HepG2 (cell line): ENCODE data around the gene FLVCR1. TPM values are rescaled to one million over a fixed set of nuclear protein-coding genes. Genes with fewer than 3 reads are reported as not detected.

Experiments used
- ADNP ChIP-seq: sonication (generic); formaldehyde crosslinking; IDR thresholded peaks from 2 replicates; pipeline ENCODE4 v1.4.0; 2020; ENCODE audit warnings: missing genetic modification reagents
- AGO1 ChIP-seq: fragments of 200-400 bp; formaldehyde crosslinking; IDR thresholded peaks from 2 replicates; pipeline ENCODE4 v1.6.1; 2017; ENCODE audit warnings: mild to moderate bottlenecking, low read depth, low read length, moderate library complexity; ENCODE audit not compliant: poor library complexity, severe bottlenecking
- JDP2 ChIP-seq: sonication (generic); formaldehyde crosslinking; IDR thresholded peaks from 2 replicates; pipeline ENCODE4 v1.8.1; 2022; ENCODE audit warnings: missing genetic modification reagents, borderline replicate concordance
- SP5 ChIP-seq: IDR thresholded peaks from 2 replicates; pipeline ENCODE4 v1.6.1; 2016; ENCODE audit warnings: low read depth, borderline replicate concordance
- SRSF1 ChIP-seq: fragments of 200-400 bp; formaldehyde crosslinking; optimal IDR thresholded peaks from 2 replicates; pipeline ENCODE3; 2017; ENCODE audit warnings: mild to moderate bottlenecking, low read depth, low read length, moderate library complexity
- ZNF136 ChIP-seq: sonication (generic); formaldehyde crosslinking; IDR thresholded peaks from 2 replicates; pipeline ENCODE4 v1.8.1; 2022; ENCODE audit warnings: low read depth, mild to moderate bottlenecking, moderate library complexity, missing genetic modification reagents
- polyA plus RNA-seq, 8 experiments: library from polyadenylated mRNA; depleted of rRNA in 3 of 8; stranded (reverse) in 7 of 8; unstranded in 1 of 8; fragments of >200 nt; fragmentation: Illumina TruSeq in 4 of 8; extraction: Trizol in 4 of 8; gene quantifications; 2 replicates each; pipeline versions ENCODE4 v1.2.1 to v1.2.3, GENCODE V29; 2011 to 2016; ENCODE audit warnings: low read depth in 4 of 8, missing spikeins in 1 of 8, mixed read lengths in 1 of 8; ENCODE audit not compliant: insufficient read depth in 1 of 8
- total RNA-seq, 5 experiments: library from RNA; depleted of rRNA; stranded (reverse); fragments of >200 nt; fragmentation: Illumina TruSeq; extraction: Trizol; gene quantifications; 2 replicates each; pipeline ENCODE4 v1.2.3, GENCODE V29; 2016; ENCODE audit warnings: low read depth in 1 of 5
- TF ChIP-seq, protein P1 (sequence below): sonication (generic); formaldehyde crosslinking; IDR thresholded peaks from 2 replicates; pipeline ENCODE4 v1.4.0; 2020; ENCODE audit warnings: low read depth, missing genetic modification reagents
- TF ChIP-seq, protein P2 (sequence below): sonication (generic); formaldehyde crosslinking; IDR thresholded peaks from 2 replicates; pipeline ENCODE4 v1.5.0; 2020; ENCODE audit warnings: mild to moderate bottlenecking, missing genetic modification reagents

The FLVCR1 gene
- total and polyA plus RNA-seq, 2 of the 13 experiments (the other 11 are each of a cell fraction or from before 2014, with no cell fraction given): 14.8 to 39.8 TPM

DNA sequence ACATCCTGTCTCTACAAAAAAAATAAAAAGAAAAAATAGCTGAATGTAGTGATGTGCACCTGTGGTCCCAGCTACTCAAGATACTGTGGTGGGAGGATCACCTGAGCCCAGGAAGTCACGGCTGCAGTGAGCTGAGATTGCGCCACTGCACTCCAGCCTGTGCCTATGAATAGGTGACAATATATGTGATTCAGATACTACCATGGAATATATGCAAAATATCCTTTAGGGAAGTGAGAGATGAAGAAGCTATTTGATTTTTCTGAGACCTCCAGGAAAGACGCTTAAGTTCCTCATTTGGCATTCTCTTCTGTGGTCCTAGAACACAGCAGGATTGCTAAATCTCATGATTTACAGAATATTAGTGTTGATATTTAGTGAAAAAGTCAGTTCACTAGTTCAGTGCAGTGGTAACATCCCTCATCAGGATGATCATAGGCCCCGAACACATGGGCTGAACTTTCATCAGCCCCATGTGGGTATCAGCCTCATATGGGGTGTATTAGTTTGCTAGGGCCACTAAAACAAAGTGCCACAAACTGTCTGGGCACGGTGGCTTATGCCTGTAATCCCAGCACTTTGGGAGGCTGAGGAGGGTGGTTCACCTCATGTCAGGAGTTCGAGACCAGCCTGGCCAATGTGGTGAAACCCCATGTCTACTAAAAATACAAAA, 86.3 kb downstream of the FLVCR1 start (continued):
- TF ChIP-seq SP5 (no peak), ZNF136 (no peak), JDP2 (CRISPR knock-in tag) (no peak), ADNP (no peak), SRSF1 (no peak), AGO1 (no peak)
- TF ChIP-seq, protein P1, sequence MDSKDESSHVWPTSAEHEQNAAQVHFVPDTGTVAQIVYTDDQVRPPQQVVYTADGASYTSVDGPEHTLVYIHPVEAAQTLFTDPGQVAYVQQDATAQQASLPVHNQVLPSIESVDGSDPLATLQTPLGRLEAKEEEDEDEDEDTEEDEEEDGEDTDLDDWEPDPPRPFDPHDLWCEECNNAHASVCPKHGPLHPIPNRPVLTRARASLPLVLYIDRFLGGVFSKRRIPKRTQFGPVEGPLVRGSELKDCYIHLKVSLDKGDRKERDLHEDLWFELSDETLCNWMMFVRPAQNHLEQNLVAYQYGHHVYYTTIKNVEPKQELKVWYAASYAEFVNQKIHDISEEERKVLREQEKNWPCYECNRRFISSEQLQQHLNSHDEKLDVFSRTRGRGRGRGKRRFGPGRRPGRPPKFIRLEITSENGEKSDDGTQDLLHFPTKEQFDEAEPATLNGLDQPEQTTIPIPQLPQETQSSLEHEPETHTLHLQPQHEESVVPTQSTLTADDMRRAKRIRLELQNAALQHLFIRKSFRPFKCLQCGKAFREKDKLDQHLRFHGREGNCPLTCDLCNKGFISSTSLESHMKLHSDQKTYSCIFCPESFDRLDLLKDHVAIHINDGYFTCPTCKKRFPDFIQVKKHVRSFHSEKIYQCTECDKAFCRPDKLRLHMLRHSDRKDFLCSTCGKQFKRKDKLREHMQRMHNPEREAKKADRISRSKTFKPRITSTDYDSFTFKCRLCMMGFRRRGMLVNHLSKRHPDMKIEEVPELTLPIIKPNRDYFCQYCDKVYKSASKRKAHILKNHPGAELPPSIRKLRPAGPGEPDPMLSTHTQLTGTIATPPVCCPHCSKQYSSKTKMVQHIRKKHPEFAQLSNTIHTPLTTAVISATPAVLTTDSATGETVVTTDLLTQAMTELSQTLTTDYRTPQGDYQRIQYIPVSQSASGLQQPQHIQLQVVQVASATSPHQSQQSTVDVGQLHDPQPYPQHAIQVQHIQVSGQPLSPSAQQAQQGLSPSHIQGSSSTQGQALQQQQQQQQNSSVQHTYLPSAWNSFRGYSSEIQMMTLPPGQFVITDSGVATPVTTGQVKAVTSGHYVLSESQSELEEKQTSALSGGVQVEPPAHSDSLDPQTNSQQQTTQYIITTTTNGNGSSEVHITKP (CRISPR knock-in tag): no peak
- TF ChIP-seq, protein P2, sequence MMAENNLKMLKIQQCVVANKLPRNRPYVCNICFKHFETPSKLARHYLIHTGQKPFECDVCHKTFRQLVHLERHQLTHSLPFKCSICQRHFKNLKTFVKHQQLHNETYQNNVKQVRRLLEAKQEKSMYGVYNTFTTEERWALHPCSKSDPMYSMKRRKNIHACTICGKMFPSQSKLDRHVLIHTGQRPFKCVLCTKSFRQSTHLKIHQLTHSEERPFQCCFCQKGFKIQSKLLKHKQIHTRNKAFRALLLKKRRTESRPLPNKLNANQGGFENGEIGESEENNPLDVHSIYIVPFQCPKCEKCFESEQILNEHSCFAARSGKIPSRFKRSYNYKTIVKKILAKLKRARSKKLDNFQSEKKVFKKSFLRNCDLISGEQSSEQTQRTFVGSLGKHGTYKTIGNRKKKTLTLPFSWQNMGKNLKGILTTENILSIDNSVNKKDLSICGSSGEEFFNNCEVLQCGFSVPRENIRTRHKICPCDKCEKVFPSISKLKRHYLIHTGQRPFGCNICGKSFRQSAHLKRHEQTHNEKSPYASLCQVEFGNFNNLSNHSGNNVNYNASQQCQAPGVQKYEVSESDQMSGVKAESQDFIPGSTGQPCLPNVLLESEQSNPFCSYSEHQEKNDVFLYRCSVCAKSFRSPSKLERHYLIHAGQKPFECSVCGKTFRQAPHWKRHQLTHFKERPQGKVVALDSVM (CRISPR knock-in tag): no peak
